ENCODE measurements around the gene ALDH1B1.

DNA sequence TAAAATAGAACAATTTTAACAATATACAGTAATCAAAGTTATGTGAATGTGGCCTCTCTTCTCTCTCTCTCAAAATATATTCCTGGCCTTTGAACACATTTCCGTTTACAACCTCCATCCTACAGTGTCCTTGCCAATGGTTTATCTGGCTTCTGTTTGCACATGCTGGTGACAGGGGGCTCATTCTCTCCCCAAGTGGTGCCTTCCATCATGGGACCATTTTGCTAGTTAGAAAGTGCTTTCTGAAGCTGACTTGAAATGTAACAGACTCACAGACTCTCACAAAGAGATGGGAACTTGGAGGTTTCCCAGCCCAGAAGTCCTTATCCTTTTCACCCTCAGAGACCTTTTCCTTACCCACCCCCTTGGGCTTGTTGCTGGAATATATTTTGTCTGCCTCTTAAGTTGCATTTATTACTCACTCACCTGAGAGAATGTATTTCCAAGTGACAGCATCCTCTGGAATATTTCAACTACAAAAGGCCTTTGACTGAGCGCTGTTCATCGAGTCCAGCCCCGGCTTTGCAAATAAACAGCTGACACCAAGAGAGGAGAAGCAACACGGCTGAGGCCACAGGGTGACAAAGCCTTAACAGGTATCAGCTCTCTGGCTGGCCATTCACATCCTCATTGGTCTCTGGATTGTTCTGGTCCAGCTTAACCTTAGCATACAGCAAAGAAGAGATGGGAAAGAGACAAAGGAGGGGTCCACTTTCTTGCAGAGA lies 17.5 kb upstream of the ALDH1B1 start:
- TF ChIP-seq, protein P1, sequence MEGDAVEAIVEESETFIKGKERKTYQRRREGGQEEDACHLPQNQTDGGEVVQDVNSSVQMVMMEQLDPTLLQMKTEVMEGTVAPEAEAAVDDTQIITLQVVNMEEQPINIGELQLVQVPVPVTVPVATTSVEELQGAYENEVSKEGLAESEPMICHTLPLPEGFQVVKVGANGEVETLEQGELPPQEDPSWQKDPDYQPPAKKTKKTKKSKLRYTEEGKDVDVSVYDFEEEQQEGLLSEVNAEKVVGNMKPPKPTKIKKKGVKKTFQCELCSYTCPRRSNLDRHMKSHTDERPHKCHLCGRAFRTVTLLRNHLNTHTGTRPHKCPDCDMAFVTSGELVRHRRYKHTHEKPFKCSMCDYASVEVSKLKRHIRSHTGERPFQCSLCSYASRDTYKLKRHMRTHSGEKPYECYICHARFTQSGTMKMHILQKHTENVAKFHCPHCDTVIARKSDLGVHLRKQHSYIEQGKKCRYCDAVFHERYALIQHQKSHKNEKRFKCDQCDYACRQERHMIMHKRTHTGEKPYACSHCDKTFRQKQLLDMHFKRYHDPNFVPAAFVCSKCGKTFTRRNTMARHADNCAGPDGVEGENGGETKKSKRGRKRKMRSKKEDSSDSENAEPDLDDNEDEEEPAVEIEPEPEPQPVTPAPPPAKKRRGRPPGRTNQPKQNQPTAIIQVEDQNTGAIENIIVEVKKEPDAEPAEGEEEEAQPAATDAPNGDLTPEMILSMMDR (conservative IDR thresholded peaks at IDR 0.05) = no peak
- no peak for TF ChIP-seq EZH2 (IDR thresholded peaks at IDR 0.05; ENCODE audit: low read depth)
